A549 (cell line): ENCODE results near the gene DNPEP.

Source experiments
- EHF ChIP-seq: fragments of 250-450 bp; sonication (Bioruptor Pico); IDR thresholded peaks from 2 replicates; pipeline ENCODE4 v1.5.0; 2020; ENCODE audit warnings: mild to moderate bottlenecking
- EP300 ChIP-seq, 2 experiments: fragments of >200 bp; sonication (Bioruptor Twin); formaldehyde crosslinking; IDR thresholded peaks; 2 replicates in 1 of 2; 3 replicates in 1 of 2; pipeline ENCODE4 v1.6.1; 2016 to 2017
- JUN ChIP-seq, 2 experiments: fragments of >200 bp; sonication (Bioruptor Twin); formaldehyde crosslinking; IDR thresholded peaks; 2 replicates in 1 of 2; 3 replicates in 1 of 2; pipeline ENCODE4 v1.6.1; 2016 to 2017
- JUNB ChIP-seq: fragments of >200 bp; sonication (Bioruptor Twin); formaldehyde crosslinking; IDR thresholded peaks from 2 replicates; pipeline ENCODE4 v1.6.1; 2016
- KDM1A ChIP-seq: fragments of 200-600 bp; sonication (generic); IDR thresholded peaks from 2 replicates; pipeline ENCODE4 v1.6.1; 2016; ENCODE audit warnings: low read depth, mild to moderate bottlenecking
- MAZ ChIP-seq: fragments of 150-350 bp; IDR thresholded peaks from 2 replicates; pipeline ENCODE4 v1.6.1; 2014; ENCODE audit warnings: antibody characterized with exemption, low read depth, low read length, borderline replicate concordance
- NPAS2 ChIP-seq: fragments of 250-450 bp; sonication (Bioruptor Pico); IDR thresholded peaks from 2 replicates; pipeline ENCODE4 v1.8.0; 2022; ENCODE audit warnings: mild to moderate bottlenecking, moderate library complexity, borderline replicate concordance
- RFX5 ChIP-seq: fragments of 450-650 bp; IDR thresholded peaks from 2 replicates; pipeline ENCODE4 v1.7.1; 2014; ENCODE audit warnings: antibody characterized with exemption, mild to moderate bottlenecking, moderate library complexity
- TF ChIP-seq, protein P1 (sequence below): fragments of >200 bp; sonication (Bioruptor Twin); formaldehyde crosslinking; IDR thresholded peaks from 3 replicates; pipeline ENCODE4 v1.5.1; 2016
- TF ChIP-seq, protein P2 (sequence below): IDR thresholded peaks from 2 replicates; pipeline ENCODE4 v1.6.1; 2012
- TF ChIP-seq, protein P3 (sequence below): fragments of >200 bp; sonication (Bioruptor Twin); formaldehyde crosslinking; IDR thresholded peaks from 2 replicates; pipeline ENCODE4 v1.6.1; 2016
- TF ChIP-seq, protein P4 (sequence below): IDR thresholded peaks from 2 replicates; pipeline ENCODE4 v1.6.1; 2012

DNA sequence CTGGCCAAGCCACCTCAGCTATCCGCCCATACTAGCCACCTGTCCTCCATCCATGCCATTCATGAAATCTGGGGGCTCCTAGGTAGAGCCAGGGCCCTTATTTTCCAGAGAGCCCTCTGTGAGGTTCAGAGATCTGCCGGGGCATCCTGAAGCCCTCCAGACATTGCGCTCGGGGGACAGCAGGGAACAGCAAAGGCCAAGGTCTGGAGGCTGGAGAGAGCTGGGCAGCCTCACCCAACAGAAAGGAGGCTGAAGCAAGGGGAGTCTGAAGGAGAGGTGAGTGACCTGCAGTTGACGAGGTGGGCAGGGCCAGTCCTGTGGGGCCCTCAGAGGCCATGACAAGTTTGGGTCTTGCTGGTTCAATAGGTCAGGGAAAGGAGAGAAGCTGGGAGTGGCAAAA, 21.9 kb upstream of the DNPEP start:
- TF ChIP-seq JUNB (no peak), MAZ (no peak), EHF (no peak), EP300 (IDR thresholded peaks at IDR 0.05) (no peak), JUN (IDR thresholded peaks at IDR 0.05) (no peak), NPAS2 (CRISPR knock-in tag) (no peak), KDM1A (no peak), RFX5 (no peak)
- TF ChIP-seq, protein P1, sequence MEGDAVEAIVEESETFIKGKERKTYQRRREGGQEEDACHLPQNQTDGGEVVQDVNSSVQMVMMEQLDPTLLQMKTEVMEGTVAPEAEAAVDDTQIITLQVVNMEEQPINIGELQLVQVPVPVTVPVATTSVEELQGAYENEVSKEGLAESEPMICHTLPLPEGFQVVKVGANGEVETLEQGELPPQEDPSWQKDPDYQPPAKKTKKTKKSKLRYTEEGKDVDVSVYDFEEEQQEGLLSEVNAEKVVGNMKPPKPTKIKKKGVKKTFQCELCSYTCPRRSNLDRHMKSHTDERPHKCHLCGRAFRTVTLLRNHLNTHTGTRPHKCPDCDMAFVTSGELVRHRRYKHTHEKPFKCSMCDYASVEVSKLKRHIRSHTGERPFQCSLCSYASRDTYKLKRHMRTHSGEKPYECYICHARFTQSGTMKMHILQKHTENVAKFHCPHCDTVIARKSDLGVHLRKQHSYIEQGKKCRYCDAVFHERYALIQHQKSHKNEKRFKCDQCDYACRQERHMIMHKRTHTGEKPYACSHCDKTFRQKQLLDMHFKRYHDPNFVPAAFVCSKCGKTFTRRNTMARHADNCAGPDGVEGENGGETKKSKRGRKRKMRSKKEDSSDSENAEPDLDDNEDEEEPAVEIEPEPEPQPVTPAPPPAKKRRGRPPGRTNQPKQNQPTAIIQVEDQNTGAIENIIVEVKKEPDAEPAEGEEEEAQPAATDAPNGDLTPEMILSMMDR = no peak
- TF ChIP-seq, protein P2, sequence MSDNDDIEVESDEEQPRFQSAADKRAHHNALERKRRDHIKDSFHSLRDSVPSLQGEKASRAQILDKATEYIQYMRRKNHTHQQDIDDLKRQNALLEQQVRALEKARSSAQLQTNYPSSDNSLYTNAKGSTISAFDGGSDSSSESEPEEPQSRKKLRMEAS = no peak
- TF ChIP-seq, protein P3, sequence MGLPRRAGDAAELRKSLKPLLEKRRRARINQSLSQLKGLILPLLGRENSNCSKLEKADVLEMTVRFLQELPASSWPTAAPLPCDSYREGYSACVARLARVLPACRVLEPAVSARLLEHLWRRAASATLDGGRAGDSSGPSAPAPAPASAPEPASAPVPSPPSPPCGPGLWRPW = no peak
- TF ChIP-seq, protein P4, sequence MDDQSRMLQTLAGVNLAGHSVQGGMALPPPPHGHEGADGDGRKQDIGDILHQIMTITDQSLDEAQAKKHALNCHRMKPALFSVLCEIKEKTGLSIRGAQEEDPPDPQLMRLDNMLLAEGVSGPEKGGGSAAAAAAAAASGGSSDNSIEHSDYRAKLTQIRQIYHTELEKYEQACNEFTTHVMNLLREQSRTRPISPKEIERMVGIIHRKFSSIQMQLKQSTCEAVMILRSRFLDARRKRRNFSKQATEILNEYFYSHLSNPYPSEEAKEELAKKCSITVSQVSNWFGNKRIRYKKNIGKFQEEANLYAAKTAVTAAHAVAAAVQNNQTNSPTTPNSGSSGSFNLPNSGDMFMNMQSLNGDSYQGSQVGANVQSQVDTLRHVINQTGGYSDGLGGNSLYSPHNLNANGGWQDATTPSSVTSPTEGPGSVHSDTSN = no peak
